Measurements from ENCODE around the gene PCSK4.

The PCSK4 gene

DNA sequence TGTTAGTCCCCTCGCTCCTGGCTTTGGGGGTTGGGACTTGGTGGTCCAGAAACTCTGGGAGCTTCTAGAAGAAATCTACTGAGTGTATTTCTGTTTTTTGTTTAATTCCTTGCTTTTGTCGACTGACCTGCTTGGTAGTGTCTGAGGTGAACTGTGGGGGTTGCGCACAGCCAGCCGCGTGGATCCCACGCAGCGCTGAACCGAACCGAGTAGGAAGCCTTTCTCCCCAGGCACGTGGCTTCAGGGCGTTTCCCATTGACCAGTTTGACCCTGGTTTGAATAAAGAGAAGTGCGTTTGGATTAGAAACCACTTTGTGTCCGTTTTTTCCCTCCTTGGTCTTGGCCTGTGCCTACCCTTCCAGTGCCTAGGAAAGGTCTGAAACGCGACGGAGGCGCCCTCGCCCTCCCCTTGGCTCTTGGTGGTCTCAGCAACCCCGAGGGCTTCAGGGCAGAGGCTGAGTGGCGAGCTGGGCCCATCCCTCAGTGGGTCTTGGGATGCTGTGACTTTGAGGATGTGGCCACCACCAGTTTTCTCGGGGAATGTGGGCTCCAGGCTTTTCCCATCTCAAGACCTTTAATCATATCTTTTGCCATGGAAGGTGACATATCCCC lies 54.7 kb downstream of the PCSK4 start:
- Histone ChIP-seq H3K9ac (ENCODE audit: low read length) (no peak overlapping the region), H3K27me3 (replicated peaks; ENCODE audit: control insufficient read depth, insufficient read depth, low read length) (no peaks in the 10 kb centered on the region), H3K36me3 (ENCODE audit: control insufficient read depth, insufficient read depth, low read length, severe bottlenecking) (peaks cover 51% of the 10 kb centered on the region), H3K4me1 (ENCODE audit: control insufficient read depth, insufficient read depth, low read length) (peaks cover 11% of the 10 kb centered on the region), H3K9me3 (ENCODE audit: control insufficient read depth, low read length) (no peaks in the 10 kb centered on the region), H3K4me3 (ENCODE audit: low read length) (no peak overlapping the region)
- no peak for DNase-seq (ENCODE audit: low read depth)

DNA sequence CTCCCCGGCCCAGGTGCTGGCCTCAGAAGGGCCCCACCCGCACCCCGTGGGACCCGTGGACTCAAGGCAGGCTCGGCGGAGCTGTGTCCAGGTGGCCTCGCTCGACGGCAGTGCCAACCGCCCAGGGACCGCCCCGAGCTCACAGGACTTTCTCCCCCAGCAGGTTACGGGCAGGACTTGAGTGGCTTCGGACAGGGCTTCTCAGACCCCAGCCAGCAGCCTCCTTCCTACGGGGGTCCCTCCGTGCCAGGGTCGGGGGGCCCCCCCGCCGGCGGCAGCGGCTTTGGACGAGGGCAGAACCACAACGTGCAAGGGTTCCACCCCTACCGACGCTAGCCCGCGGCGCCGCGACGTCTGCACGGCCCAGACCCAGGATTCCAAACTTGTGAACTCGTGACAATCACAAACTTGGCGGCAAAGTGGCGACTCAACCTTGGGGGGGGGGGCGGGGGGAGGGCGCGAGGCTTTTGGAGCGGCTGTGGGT lies 55.5 kb downstream of the PCSK4 start:
- Histone ChIP-seq H3K4me3 (ENCODE audit: low read length) (no peak overlapping the region), H3K36me3 (ENCODE audit: control insufficient read depth, insufficient read depth, low read length, severe bottlenecking) (peaks cover 46% of the 10 kb centered on the region), H3K9ac (ENCODE audit: low read length) (no peak overlapping the region), H3K9me3 (ENCODE audit: control insufficient read depth, low read length) (no peaks in the 10 kb centered on the region), H3K4me1 (ENCODE audit: control insufficient read depth, insufficient read depth, low read length) (peaks cover 3% of the 10 kb centered on the region), H3K27me3 (replicated peaks; ENCODE audit: control insufficient read depth, insufficient read depth, low read length) (no peaks in the 10 kb centered on the region)
- no peak for DNase-seq (ENCODE audit: low read depth)

DNA sequence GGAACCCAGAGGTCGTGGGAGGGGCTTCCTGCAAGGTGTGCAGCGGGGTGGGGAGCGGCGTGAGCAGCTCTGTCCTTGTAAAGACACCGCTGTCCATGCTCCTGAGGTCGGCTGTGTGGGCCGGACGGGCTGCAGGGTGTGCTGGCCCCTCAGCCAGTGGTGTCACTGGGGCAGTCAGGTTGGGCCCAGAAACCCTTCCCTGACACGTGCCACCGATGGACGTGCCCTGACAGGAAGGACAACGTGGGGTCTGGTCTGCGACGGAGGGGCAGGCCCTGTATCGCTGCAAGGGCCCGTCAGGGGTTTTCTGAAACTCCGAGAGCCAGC lies 56.1 kb downstream of the PCSK4 start:
- Histone ChIP-seq H3K9ac (ENCODE audit: low read length) (no peak overlapping the region), H3K4me3 (ENCODE audit: low read length) (no peak overlapping the region), H3K4me1 (ENCODE audit: control insufficient read depth, insufficient read depth, low read length) (no peaks in the 10 kb centered on the region), H3K27me3 (replicated peaks; ENCODE audit: control insufficient read depth, insufficient read depth, low read length) (no peaks in the 10 kb centered on the region), H3K36me3 (ENCODE audit: control insufficient read depth, insufficient read depth, low read length, severe bottlenecking) (peaks cover 50% of the 10 kb centered on the region), H3K9me3 (ENCODE audit: control insufficient read depth, low read length) (no peaks in the 10 kb centered on the region)
- no peak for DNase-seq (ENCODE audit: low read depth)

DNA sequence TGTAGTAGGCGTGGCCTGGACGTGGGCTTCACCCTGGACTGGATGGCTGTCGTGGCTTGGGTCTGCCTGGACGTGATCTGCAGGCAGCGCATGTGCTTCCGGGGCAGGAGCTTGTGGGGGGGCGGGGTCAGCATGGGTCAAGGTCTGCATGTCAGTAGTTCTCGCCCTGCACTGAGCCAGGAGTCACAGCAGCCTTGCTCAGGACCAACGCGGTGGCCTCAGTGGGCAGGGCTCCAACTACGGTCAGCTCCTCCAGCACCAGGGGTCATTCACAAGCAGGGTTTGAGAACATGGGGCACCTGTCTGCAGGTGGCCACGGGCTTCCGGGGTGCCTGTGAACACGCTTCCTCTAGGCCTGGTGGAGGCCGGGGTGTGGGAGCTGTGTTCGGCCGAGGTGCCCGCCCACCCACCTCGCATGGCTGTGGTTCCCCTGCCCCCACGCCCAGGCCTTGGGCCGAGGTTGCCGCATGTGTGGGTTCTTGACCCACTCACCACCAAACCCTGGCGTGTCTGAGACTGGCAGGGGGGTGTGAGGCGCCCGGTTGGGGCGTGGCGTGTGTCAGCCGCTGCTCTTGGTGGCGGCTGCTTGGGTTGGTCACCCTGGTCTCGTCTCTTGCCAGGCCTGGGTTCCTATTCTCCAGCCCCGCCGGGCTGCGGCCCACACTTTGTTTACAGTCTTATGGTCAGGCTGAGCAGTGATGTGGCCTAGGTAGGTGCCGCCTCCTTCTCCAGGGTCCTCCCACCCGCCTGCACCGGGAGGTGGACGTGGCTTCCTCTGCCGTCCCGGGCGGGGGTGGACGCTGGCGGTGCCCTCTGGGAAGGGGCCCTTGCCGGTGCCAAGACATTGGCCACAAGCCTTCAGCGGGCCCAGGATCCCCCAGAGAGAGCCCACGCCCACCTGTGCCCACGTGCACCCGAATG lies 56.8 kb downstream of the PCSK4 start:
- H3K4me1 ChIP-seq (ENCODE audit: control insufficient read depth, insufficient read depth, low read length), result no peaks in the 10 kb centered on the region
- no peak for DNase-seq (ENCODE audit: low read depth)
- H3K36me3 ChIP-seq (ENCODE audit: control insufficient read depth, insufficient read depth, low read length, severe bottlenecking), result peaks cover 56% of the 10 kb centered on the region
- H3K27me3 ChIP-seq (replicated peaks; ENCODE audit: control insufficient read depth, insufficient read depth, low read length), result no peaks in the 10 kb centered on the region
- H3K9me3 ChIP-seq (ENCODE audit: control insufficient read depth, low read length), result no peaks in the 10 kb centered on the region
- no peak overlapping the region for H3K4me3 ChIP-seq (ENCODE audit: low read length)
- no peak overlapping the region for H3K9ac ChIP-seq (ENCODE audit: low read length)

- Histone ChIP-seq H3K27me3 (replicated peaks; ENCODE audit: control insufficient read depth, insufficient read depth, low read length) (no peaks in the 10 kb centered on the region), H3K9me3 (ENCODE audit: control insufficient read depth, low read length) (no peaks in the 10 kb centered on the region), H3K4me1 (ENCODE audit: control insufficient read depth, insufficient read depth, low read length) (no peaks in the 10 kb centered on the region), H3K36me3 (ENCODE audit: control insufficient read depth, insufficient read depth, low read length, severe bottlenecking) (peaks cover 63% of the 10 kb centered on the region), H3K4me3 (ENCODE audit: low read length) (no peak overlapping the region), H3K9ac (ENCODE audit: low read length) (no peak overlapping the region)
- DNase-seq (ENCODE audit: low read depth), result no peak
Measured at GRCh38 chr19:1432507-1432887, 57.7 kb downstream of the PCSK4 start.

- H3K36me3 ChIP-seq (ENCODE audit: control insufficient read depth, insufficient read depth, low read length, severe bottlenecking), result peaks cover 67% of the 10 kb centered on the region
- no peak for DNase-seq (ENCODE audit: low read depth)
- no peaks in the 10 kb centered on the region for H3K27me3 ChIP-seq (replicated peaks; ENCODE audit: control insufficient read depth, insufficient read depth, low read length)
- no peak overlapping the region for H3K9ac ChIP-seq (ENCODE audit: low read length)
- no peak overlapping the region for H3K4me3 ChIP-seq (ENCODE audit: low read length)
- H3K4me1 ChIP-seq (ENCODE audit: control insufficient read depth, insufficient read depth, low read length), result no peaks in the 10 kb centered on the region
- no peaks in the 10 kb centered on the region for H3K9me3 ChIP-seq (ENCODE audit: control insufficient read depth, low read length)
Measured at GRCh38 chr19:1431759-1432506, 58.2 kb downstream of the PCSK4 start.
